HG03159 (cell line): ENCODE measurements around the gene TAPBPL.

Source experiments
- ATAC-seq: cut with Tn5 transposase; IDR thresholded peaks from one replicate; pipeline ENCODE4 v1.9.1; 2021; ENCODE audit warnings: mild to moderate bottlenecking, moderate library complexity; ENCODE audit not compliant: unreplicated experiment

TAPBPL gene

GRCh38 chr12:6435961-6436715 lies 15.7 kb upstream of the TAPBPL start:
- ATAC-seq, result no peak

- no peak for ATAC-seq
Measured at GRCh38 chr12:6437586-6437985, 14.3 kb upstream of the TAPBPL start.

GRCh38 chr12:6438345-6438744 lies 13.5 kb upstream of the TAPBPL start:
- ATAC-seq, result no peak

- ATAC-seq, result no peak
Measured at GRCh38 chr12:6440391-6440790, 11.5 kb upstream of the TAPBPL start.

GRCh38 chr12:6442836-6443235 lies 9.0 kb upstream of the TAPBPL start:
- no peak for ATAC-seq

GRCh38 chr12:6443361-6443983 lies 8.4 kb upstream of the TAPBPL start:
- ATAC-seq, result no peak

GRCh38 chr12:6444031-6444430 lies 7.8 kb upstream of the TAPBPL start:
- ATAC-seq, result no peak

- ATAC-seq, result no peak
Measured at GRCh38 chr12:6444704-6445688, 6.8 kb upstream of the TAPBPL start, which contains the start of gene CD27. TSS of gene CD27 (plus strand) at chr12:6444955. CDS start at chr12:6445096, 141 bp downstream.

- no peak for ATAC-seq
Measured at GRCh38 chr12:6450091-6450868, 1.6 kb upstream of the TAPBPL start.

GRCh38 chr12:6450869-6451347 lies 934 bp upstream of the TAPBPL start:
- ATAC-seq, result no peak

- no peak for ATAC-seq
Measured at GRCh38 chr12:6452245-6452943, 552 bp downstream of the TAPBPL start.

GRCh38 chr12:6452944-6453630 lies 1.2 kb downstream of the TAPBPL start:
- ATAC-seq, result no peak

GRCh38 chr12:6457220-6457945 lies 5.5 kb downstream of the TAPBPL start:
- ATAC-seq, result no peak

- no peak for ATAC-seq
Measured at GRCh38 chr12:6458281-6459003, 6.6 kb downstream of the TAPBPL start.

GRCh38 chr12:6459004-6459337 lies 7.1 kb downstream of the TAPBPL start:
- ATAC-seq, result no peak

GRCh38 chr12:6460751-6461371 lies 9.0 kb downstream of the TAPBPL start:
- no peak for ATAC-seq

GRCh38 chr12:6461401-6462233 lies 9.8 kb downstream of the TAPBPL start:
- peak; percentile 69 for ATAC-seq
